GM12801 (cell line): Measurements from ENCODE around the gene GOLIM4.

Source experiments
- CTCF ChIP-seq: IDR thresholded peaks from one replicate; pipeline ENCODE4 v1.5.1; 2011; ENCODE audit warnings: control low read depth; ENCODE audit not compliant: insufficient read length; ENCODE audit errors: extremely low read depth

GOLIM4 gene

GRCh38 chr3:168124291-168124690 is 28.6 kb upstream of the GOLIM4 start:
- no peak for TF ChIP-seq CTCF

GRCh38 chr3:168123201-168124176 is 27.8 kb upstream of the GOLIM4 start:
- no peak for TF ChIP-seq CTCF

DNA sequence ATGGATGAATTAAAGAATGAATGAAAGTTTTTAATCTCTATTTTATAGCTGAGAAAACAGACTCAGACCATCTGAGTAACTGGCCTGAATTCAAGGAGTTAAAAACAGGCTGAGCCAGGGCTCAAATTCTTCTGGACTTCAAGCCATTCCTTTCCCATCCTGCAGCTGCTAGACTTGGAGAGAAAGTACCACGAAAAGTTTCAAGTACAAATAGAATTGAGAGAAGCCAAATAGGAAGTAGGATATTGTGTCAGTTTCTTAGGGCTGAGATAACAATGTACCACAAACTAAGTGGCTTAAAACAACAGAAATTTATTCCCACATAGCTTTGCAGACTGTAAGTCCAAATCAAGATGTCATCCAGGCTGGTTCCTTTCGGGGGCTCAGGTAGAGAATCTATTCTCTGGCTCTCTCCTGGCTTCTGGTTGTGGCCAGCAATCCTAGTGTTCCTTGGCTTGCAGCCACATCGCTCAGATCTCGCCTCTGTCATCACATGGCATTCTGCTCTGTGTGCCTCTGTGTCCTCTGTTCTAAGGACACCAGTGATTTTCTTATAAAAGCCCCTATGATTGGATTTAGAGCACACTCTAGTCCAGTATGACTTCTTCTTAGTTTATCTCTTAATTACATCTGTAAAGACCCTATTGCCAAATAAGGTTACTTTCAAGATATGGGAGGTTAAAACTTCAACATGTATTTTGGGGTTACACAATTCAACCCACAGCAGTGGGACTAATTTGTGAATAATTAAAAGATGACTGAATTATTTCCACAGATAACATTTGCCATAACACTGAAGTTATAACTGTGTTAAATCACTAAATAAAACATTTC is 25.7 kb upstream of the GOLIM4 start:
- no peak for TF ChIP-seq CTCF

DNA sequence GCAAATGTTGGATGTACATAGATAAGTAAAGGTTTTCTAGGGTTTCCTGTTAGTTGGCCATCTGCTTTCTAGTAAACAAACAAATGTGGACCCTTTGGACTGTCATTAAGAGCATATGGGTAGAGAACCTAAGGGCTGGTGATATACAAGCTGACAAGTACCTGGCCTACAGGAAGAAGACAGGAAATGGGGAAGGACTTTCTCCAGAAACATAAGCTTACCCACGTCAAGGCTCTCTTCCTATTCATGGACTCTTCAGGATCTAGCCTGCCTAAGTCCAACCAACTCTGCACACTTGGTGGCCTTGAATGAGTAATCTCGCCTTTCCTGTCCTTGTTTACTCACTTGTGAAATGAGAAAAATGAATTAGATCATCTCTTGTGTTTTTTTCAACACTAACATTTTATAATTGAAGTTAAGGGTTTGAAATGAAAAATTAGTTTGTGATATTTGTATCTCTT is 22.2 kb upstream of the GOLIM4 start:
- TF ChIP-seq CTCF: no peak

- TF ChIP-seq CTCF: no peak
These were observed 21.3 kb upstream of the GOLIM4 start for GRCh38 chr3:168117059-168117458.

GRCh38 chr3:168116279-168116678 is 20.6 kb upstream of the GOLIM4 start:
- no peak for TF ChIP-seq CTCF

- no peak for TF ChIP-seq CTCF
These were observed 18.1 kb upstream of the GOLIM4 start for GRCh38 chr3:168113848-168114247.
